Heart right ventricle (tissue), 16 donors: ENCODE data around the gene LAPTM5. TPM values are rescaled to one million over a fixed set of nuclear protein-coding genes. Genes with fewer than 3 reads are reported as not detected.

Source experiments
- ATAC-seq, 8 donors: fragments of 200-7000 bp; cut with Tn5 transposase; one replicate each; pipeline ENCODE4 v1.9.1; 2020; ENCODE audit warnings: mild to moderate bottlenecking in 8 of 8, moderate library complexity in 8 of 8, moderate number of reproducible peaks in 1 of 8
- DNase-seq, 2 donors: peaks; one replicate each; pipeline ENCODE4 v3.0.0-alpha.2; 2020
- H3K27ac ChIP-seq, 10 donors: fragments of 200-600 bp; sonication (generic) in 2 of 10; one replicate each; pipeline versions ENCODE4 v1.5.0 to v1.8.0; 2020 to 2022; ENCODE audit warnings: mild to moderate bottlenecking in 3 of 10
- H3K27me3 ChIP-seq, 7 donors: fragments of 200-600 bp; one replicate each; pipeline ENCODE4 v1.8.0; 2021 to 2022; ENCODE audit warnings: mild to moderate bottlenecking in 2 of 7
- H3K36me3 ChIP-seq, 9 donors: fragments of 200-600 bp; sonication (generic) in 1 of 9; one replicate each; pipeline versions ENCODE4 v1.5.0 to v1.8.0; 2020 to 2022; ENCODE audit warnings: mild to moderate bottlenecking in 2 of 9
- H3K4me1 ChIP-seq, 9 donors: fragments of 200-600 bp; sonication (generic) in 1 of 9; one replicate each; pipeline versions ENCODE4 v1.5.0 to v1.8.0; 2020 to 2022; ENCODE audit warnings: mild to moderate bottlenecking in 4 of 9
- H3K4me3 ChIP-seq, 10 donors: fragments of 200-600 bp; sonication (generic) in 2 of 10; one replicate each; pipeline versions ENCODE4 v1.5.0 to v1.8.0; 2020 to 2022; ENCODE audit warnings: mild to moderate bottlenecking in 7 of 10, moderate library complexity in 2 of 10
- H3K9me3 ChIP-seq, 11 donors: fragments of 200-600 bp in 10 of 11; sonication (generic) in 2 of 11; one replicate each; pipeline versions ENCODE4 v1.5.0 to v1.8.0; 2013 to 2022; ENCODE audit warnings: mild to moderate bottlenecking in 2 of 11, control low read depth in 1 of 11, moderate library complexity in 1 of 11
- CTCF ChIP-seq, 9 donors: fragments of 200-600 bp; sonication (generic) in 2 of 9; IDR thresholded peaks; one replicate each; pipeline versions ENCODE4 v1.5.0 to v1.8.0; 2021 to 2022; ENCODE audit warnings: antibody characterized with exemption in 9 of 9, mild to moderate bottlenecking in 5 of 9, moderate library complexity in 1 of 9
- WGBS, 2 donors: extraction: QIAGEN DNeasy Blood & Tissue Kit; methylation state at CpG; one replicate each; pipeline ENCODE4 v1.1.7; 2013; ENCODE audit warnings: inconsistent platforms in 1 of 2; 5-methylcytosine and 5-hydroxymethylcytosine counted together
- intact Hi-C, 10 donors: fragments of 100-400 bp; cut with DNase I; formaldehyde crosslinking; loops; one replicate each; pipeline versions ENCODE4 v1.11.1 to v1.14.2; 2022
- polyA plus RNA-seq, 2 donors: library from polyadenylated mRNA; stranded (reverse); fragments of 200-250 nt; gene quantifications; one replicate each; pipeline ENCODE4 v1.2.3, GENCODE V29; 2013
- total RNA-seq, 10 donors: library from RNA; stranded (reverse); fragmentation: NEBNext Ultra II Directional in 3 of 10; extraction: Animal tissue kit (Norgen Biotek cat#: 25700) in 3 of 10; gene quantifications; one replicate each; pipeline versions ENCODE4 v1.2.1 to v1.2.4, GENCODE V29; 2021 to 2023
- donor health status: Arrhythmogenic right ventricular cardiomyopathy.
- donor health status: ischemic (EF 13 %, LVEDD 7.1; RV severe dilation, severe dysfunction).
- donor health status: healthy with polysubstance abuse.
- donor health status: DM: no; HTN: yes; CAD: no.
- donor health status: DM: no; HTN: no; CAD: no.
- donor health status: ischemic (EF 25% LVEDD 6.9; RV normal size, moderate dysfunction).
- donor health status: ischemic (EF 25% LVEDD 5.7; RV mildly dilated, moderate dysfunction).
- donor health status: healthy.
- donor health status: DM: yes; HTN: yes; CAD: no.
- donor health status: Ischemic cardiomyopathy.
- donor health status: ischemic (EF 35%, LVEDD 5.7; RV mildly dilated, moderate dysfunction).
- donor health status: nonischemic (EF 11% LVEDD 7.7; RV severe dilation, severe dysfunction).
- donor health status: DM: yes; HTN: yes; CAD: no.
- donor health status: PGD.
- donor health status: ischemic (EF 29% LVEDD 5.4; RV normal size, mild dysfunction).
- donor health status: nonischemic (EF 23%, LVEDD 6.1; RV moderate dilation, normal function).

LAPTM5 gene
- total and polyA plus RNA-seq, 12 donors: 5.9 to 114 (median 13.9) TPM

DNA sequence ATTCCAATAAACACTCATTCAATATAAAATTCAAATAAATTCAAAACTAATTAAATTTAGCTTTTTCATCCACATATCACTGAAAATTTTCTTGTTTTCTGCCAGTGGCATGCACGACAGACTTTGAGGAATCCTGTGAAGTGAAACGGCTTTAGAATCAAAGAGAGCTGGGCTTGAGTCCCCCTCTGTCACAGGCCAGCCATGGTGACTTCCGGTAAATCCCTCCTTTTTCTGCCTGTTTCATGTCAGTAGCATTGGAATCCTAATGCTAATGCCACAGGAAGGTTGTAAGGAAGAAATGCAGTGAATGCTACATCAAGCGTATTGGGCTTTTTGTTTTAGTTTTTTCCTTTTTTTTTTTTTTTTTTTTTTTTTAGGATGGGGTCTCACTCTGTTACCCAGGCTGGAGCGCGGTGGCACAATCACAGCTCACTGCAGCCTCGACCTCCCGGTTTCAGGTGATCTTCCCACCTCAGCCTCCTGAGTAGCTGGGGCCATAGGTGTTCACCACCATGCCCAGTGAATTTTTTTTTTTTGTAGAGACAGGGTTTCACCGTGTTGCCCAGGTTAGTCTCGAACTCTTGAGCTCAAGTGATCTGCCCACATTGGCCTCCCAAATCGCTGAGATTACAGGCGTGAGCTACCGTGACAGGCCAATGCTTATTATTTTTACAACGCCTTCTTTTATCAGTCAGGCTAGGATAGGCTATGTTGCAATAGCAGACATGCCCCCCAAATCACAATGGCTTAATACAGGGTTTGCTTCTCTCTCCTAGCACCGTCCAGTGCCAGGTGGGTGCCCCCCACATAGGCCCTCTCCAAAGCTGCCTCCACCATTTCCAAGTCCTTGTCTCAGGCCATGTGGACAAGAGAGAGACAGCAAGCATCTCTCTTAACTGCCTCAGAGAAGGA lies 30.5 kb downstream of the LAPTM5 start:
- no peak for TF ChIP-seq CTCF (IDR thresholded peaks at IDR 0.05)
- no peak for DNase-seq
- intact Hi-C loops: loop anchor here in 1 of 10 donors (10.0 kb wide), 1 partner anchor 428 kb away; no protein-coding TSS in a partner anchor
- no peaks in the 10 kb centered on the region for H3K9me3 ChIP-seq
- H3K27me3 ChIP-seq: no peaks in the 10 kb centered on the region
- peaks cover 0 to 7% (median 0%) of the 10 kb centered on the region in 9 donors for H3K36me3 ChIP-seq
- H3K4me3 ChIP-seq: no peak overlapping the region
- no peak for ATAC-seq
- H3K4me1 ChIP-seq: peaks cover 0 to 8% (median 0%) of the 10 kb centered on the region in 9 donors
- 85 to 86% methylated on average over 15 of the region's 15 CpGs for WGBS, 2 donors
- H3K27ac ChIP-seq: no peak overlapping the region

- Histone ChIP-seq H3K4me1 (peaks cover 0 to 8% (median 0%) of the 10 kb centered on the region in 9 donors), H3K4me3 (no peak overlapping the region), H3K27ac (no peak overlapping the region), H3K27me3 (no peaks in the 10 kb centered on the region), H3K36me3 (peaks cover 0 to 7% (median 0%) of the 10 kb centered on the region in 9 donors), H3K9me3 (no peaks in the 10 kb centered on the region)
- no peak for ATAC-seq
- DNase-seq: no peak
- TF ChIP-seq CTCF (IDR thresholded peaks at IDR 0.05): no peak
- 77% methylated on average over 7 of the region's 7 CpGs for WGBS, 2 donors
- intact Hi-C loops: loop anchor here in 1 of 10 donors (10.0 kb wide), 1 partner anchor 429 kb away; no protein-coding TSS in a partner anchor
Observed at GRCh38 chr1:30726236-30726635, 31.3 kb downstream of the LAPTM5 start.

- ATAC-seq (no peak), DNase-seq (no peak)
- Histone ChIP-seq H3K27ac (no peak overlapping the region), H3K9me3 (no peaks in the 10 kb centered on the region), H3K27me3 (no peaks in the 10 kb centered on the region), H3K4me3 (no peak overlapping the region), H3K4me1 (peaks cover 0 to 7% (median 0%) of the 10 kb centered on the region in 9 donors), H3K36me3 (peaks cover 0 to 7% (median 0%) of the 10 kb centered on the region in 9 donors)
- WGBS, 2 donors: 89 to 90% methylated on average over 17 of the region's 17 CpGs
- intact Hi-C loops: loop anchor here in 1 of 10 donors (10.0 kb wide), 1 partner anchor 429 kb away; no protein-coding TSS in a partner anchor
- no peak for TF ChIP-seq CTCF (IDR thresholded peaks at IDR 0.05)
Observed at GRCh38 chr1:30725450-30726095, 32.0 kb downstream of the LAPTM5 start.
